ENCODE measurements around the gene CDC25A.

Gene CDC25A

GRCh38 chr3:48129921-48130320 is 58.3 kb downstream of the CDC25A start:
- no CpG with 5 or more reads among the region's 2 CpGs for WGBS (ENCODE audit: extremely low coverage, insufficient coverage, low lambda C conversion rate)
- H3K79me2 ChIP-seq (ENCODE audit: control insufficient read depth, insufficient read depth, low read length) = no peaks in the 10 kb centered on the region
- no peaks in the 10 kb centered on the region for H3K4me1 ChIP-seq (ENCODE audit: control insufficient read depth, low read depth, low read length)
- H3K23ac ChIP-seq (ENCODE audit: low read length) = no peak overlapping the region
- H3K56ac ChIP-seq (ENCODE audit: low read length) = no peak overlapping the region
- H2AK5ac ChIP-seq (ENCODE audit: low read length) = no peak overlapping the region
- no peaks in the 10 kb centered on the region for H3K27me3 ChIP-seq (ENCODE audit: insufficient read depth, low read length, poor library complexity)
- no peak overlapping the region for H2BK120ac ChIP-seq (ENCODE audit: low read depth, low read length)
- no peaks in the 10 kb centered on the region for H3K79me1 ChIP-seq (ENCODE audit: low read length)
- H2BK15ac ChIP-seq (replicated peaks; ENCODE audit: low read depth) = no peak overlapping the region
- no peak overlapping the region for H4K5ac ChIP-seq (ENCODE audit: low read length)
- H3K4me3 ChIP-seq (ENCODE audit: low read length) = no peak overlapping the region
- no peak overlapping the region for H3K4me2 ChIP-seq (ENCODE audit: low read length)
- no peak overlapping the region for H3K9ac ChIP-seq (ENCODE audit: low read length)
- no peak overlapping the region for H3K27ac ChIP-seq (ENCODE audit: low read depth, low read length)
- H3K18ac ChIP-seq (ENCODE audit: low read length) = no peak overlapping the region
- H3K36me3 ChIP-seq (ENCODE audit: control insufficient read depth, insufficient read depth, low read length) = no peaks in the 10 kb centered on the region
- DNase-seq = no peak
- no peak overlapping the region for H4K8ac ChIP-seq (ENCODE audit: low read depth, low read length)
- no peak overlapping the region for H3K4ac ChIP-seq (ENCODE audit: low read depth, low read length)
- no peak overlapping the region for H2BK5ac ChIP-seq (ENCODE audit: low read length)

DNA sequence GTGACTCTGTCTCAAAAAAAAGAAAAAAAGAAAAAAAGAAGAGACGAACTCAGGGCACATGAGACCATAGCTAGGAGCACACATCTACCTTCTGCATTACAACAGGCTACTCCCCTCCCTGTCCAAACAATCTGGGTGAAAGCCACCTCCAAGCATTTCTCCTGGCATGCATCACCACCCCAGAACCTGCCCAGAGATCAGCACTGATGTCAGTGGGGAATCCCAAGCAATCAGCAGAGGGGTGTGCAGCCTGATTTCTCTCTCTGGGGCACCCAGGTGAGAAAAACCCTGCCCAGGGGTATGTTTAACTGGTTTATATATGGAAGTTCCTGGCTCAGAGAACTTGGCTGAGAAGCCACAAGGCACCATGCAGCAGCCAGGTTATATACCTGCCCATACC is 59.4 kb downstream of the CDC25A start:
- WGBS (ENCODE audit: extremely low coverage, insufficient coverage, low lambda C conversion rate) = no CpG with 5 or more reads among the region's 1 CpG
- no peak overlapping the region for H2BK5ac ChIP-seq (ENCODE audit: low read length)
- no peaks in the 10 kb centered on the region for H3K79me1 ChIP-seq (ENCODE audit: low read length)
- no peak overlapping the region for H3K23ac ChIP-seq (ENCODE audit: low read length)
- no peak overlapping the region for H3K56ac ChIP-seq (ENCODE audit: low read length)
- H2BK120ac ChIP-seq (ENCODE audit: low read depth, low read length) = no peak overlapping the region
- no peak overlapping the region for H3K4me3 ChIP-seq (ENCODE audit: low read length)
- no peak overlapping the region for H3K4me2 ChIP-seq (ENCODE audit: low read length)
- no peak overlapping the region for H3K4ac ChIP-seq (ENCODE audit: low read depth, low read length)
- H3K4me1 ChIP-seq (ENCODE audit: control insufficient read depth, low read depth, low read length) = no peaks in the 10 kb centered on the region
- H3K79me2 ChIP-seq (ENCODE audit: control insufficient read depth, insufficient read depth, low read length) = no peaks in the 10 kb centered on the region
- H3K36me3 ChIP-seq (ENCODE audit: control insufficient read depth, insufficient read depth, low read length) = no peaks in the 10 kb centered on the region
- H3K9ac ChIP-seq (ENCODE audit: low read length) = no peak overlapping the region
- no peak overlapping the region for H3K27ac ChIP-seq (ENCODE audit: low read depth, low read length)
- no peak overlapping the region for H2AK5ac ChIP-seq (ENCODE audit: low read length)
- no peaks in the 10 kb centered on the region for H3K27me3 ChIP-seq (ENCODE audit: insufficient read depth, low read length, poor library complexity)
- no peak overlapping the region for H4K5ac ChIP-seq (ENCODE audit: low read length)
- no peak overlapping the region for H4K8ac ChIP-seq (ENCODE audit: low read depth, low read length)
- no peak overlapping the region for H3K18ac ChIP-seq (ENCODE audit: low read length)
- no peak overlapping the region for H2BK15ac ChIP-seq (replicated peaks; ENCODE audit: low read depth)
- no peak for DNase-seq

- no CpG with 5 or more reads among the region's 9 CpGs for WGBS (ENCODE audit: extremely low coverage, insufficient coverage, low lambda C conversion rate)
- Histone ChIP-seq H2BK5ac (ENCODE audit: low read length) (no peak overlapping the region), H3K56ac (ENCODE audit: low read length) (no peak overlapping the region), H2BK15ac (replicated peaks; ENCODE audit: low read depth) (no peak overlapping the region), H3K23ac (ENCODE audit: low read length) (no peak overlapping the region), H3K79me1 (ENCODE audit: low read length) (no peaks in the 10 kb centered on the region), H3K18ac (ENCODE audit: low read length) (no peak overlapping the region), H3K4me2 (ENCODE audit: low read length) (no peak overlapping the region), H3K27me3 (ENCODE audit: insufficient read depth, low read length, poor library complexity) (no peaks in the 10 kb centered on the region), H3K4ac (ENCODE audit: low read depth, low read length) (no peak overlapping the region), H2AK5ac (ENCODE audit: low read length) (no peak overlapping the region), H2BK120ac (ENCODE audit: low read depth, low read length) (no peak overlapping the region), H3K79me2 (ENCODE audit: control insufficient read depth, insufficient read depth, low read length) (no peaks in the 10 kb centered on the region), H3K9ac (ENCODE audit: low read length) (no peak overlapping the region), H3K36me3 (ENCODE audit: control insufficient read depth, insufficient read depth, low read length) (no peaks in the 10 kb centered on the region), H3K4me1 (ENCODE audit: control insufficient read depth, low read depth, low read length) (no peaks in the 10 kb centered on the region), H4K5ac (ENCODE audit: low read length) (no peak overlapping the region), H3K4me3 (ENCODE audit: low read length) (no peak overlapping the region), H4K8ac (ENCODE audit: low read depth, low read length) (no peak overlapping the region), H3K27ac (ENCODE audit: low read depth, low read length) (no peak overlapping the region)
- no peak for DNase-seq
These were observed 62.2 kb downstream of the CDC25A start for GRCh38 chr3:48125886-48126622.

DNA sequence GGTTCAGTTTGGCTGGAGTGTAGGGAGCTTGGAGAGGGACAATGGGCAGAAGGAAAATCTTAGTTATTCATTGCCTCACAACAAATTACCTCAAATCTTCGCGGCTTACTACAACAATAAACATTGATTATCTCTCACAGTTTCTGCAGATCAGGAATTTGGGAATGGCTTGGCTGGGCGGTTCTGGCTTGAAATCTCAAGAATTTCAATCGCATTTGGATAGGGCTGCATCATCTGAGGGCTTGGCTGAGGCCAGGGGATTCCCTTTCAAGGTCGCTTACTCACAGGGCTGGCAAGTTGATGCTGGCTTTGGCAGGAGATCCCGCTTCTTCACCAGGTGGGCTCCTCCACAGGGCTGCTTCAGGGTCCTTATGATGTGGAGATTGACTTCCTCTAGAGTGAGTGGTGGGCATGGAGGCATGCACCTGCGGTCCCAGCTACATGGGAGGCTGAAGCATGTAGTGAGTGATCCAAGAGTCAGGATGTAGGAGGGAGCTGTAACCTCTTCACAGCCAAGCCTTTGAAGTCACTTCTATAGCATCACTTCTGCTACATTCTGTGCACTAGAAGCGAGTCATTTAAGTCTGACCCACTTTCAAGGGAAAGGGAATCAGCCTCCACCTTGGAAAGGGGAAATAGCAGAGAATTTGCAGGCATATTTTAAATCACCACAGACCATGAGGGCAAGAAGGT is 63.1 kb downstream of the CDC25A start:
- H3K23ac ChIP-seq (ENCODE audit: low read length) = no peak overlapping the region
- no peak overlapping the region for H2AK5ac ChIP-seq (ENCODE audit: low read length)
- no peak overlapping the region for H2BK120ac ChIP-seq (ENCODE audit: low read depth, low read length)
- H3K27me3 ChIP-seq (ENCODE audit: insufficient read depth, low read length, poor library complexity) = no peaks in the 10 kb centered on the region
- H3K4me3 ChIP-seq (ENCODE audit: low read length) = no peak overlapping the region
- H3K56ac ChIP-seq (ENCODE audit: low read length) = no peak overlapping the region
- no CpG with 5 or more reads among the region's 8 CpGs for WGBS (ENCODE audit: extremely low coverage, insufficient coverage, low lambda C conversion rate)
- H3K18ac ChIP-seq (ENCODE audit: low read length) = no peak overlapping the region
- no peaks in the 10 kb centered on the region for H3K79me2 ChIP-seq (ENCODE audit: control insufficient read depth, insufficient read depth, low read length)
- no peaks in the 10 kb centered on the region for H3K36me3 ChIP-seq (ENCODE audit: control insufficient read depth, insufficient read depth, low read length)
- H3K4ac ChIP-seq (ENCODE audit: low read depth, low read length) = no peak overlapping the region
- peaks cover 2% of the 10 kb centered on the region for H3K4me1 ChIP-seq (ENCODE audit: control insufficient read depth, low read depth, low read length)
- H3K4me2 ChIP-seq (ENCODE audit: low read length) = no peak overlapping the region
- H4K5ac ChIP-seq (ENCODE audit: low read length) = no peak overlapping the region
- no peaks in the 10 kb centered on the region for H3K79me1 ChIP-seq (ENCODE audit: low read length)
- H3K27ac ChIP-seq (ENCODE audit: low read depth, low read length) = no peak overlapping the region
- no peak overlapping the region for H2BK15ac ChIP-seq (replicated peaks; ENCODE audit: low read depth)
- H4K8ac ChIP-seq (ENCODE audit: low read depth, low read length) = no peak overlapping the region
- H3K9ac ChIP-seq (ENCODE audit: low read length) = no peak overlapping the region
- no peak overlapping the region for H2BK5ac ChIP-seq (ENCODE audit: low read length)
- DNase-seq = peak; percentile 90

- H4K5ac ChIP-seq (ENCODE audit: low read length) = no peak overlapping the region
- H3K18ac ChIP-seq (ENCODE audit: low read length) = no peak overlapping the region
- no peak overlapping the region for H2BK120ac ChIP-seq (ENCODE audit: low read depth, low read length)
- no peaks in the 10 kb centered on the region for H3K79me1 ChIP-seq (ENCODE audit: low read length)
- no peak overlapping the region for H3K27ac ChIP-seq (ENCODE audit: low read depth, low read length)
- no peak overlapping the region for H2BK5ac ChIP-seq (ENCODE audit: low read length)
- H4K8ac ChIP-seq (ENCODE audit: low read depth, low read length) = no peak overlapping the region
- WGBS (ENCODE audit: extremely low coverage, insufficient coverage, low lambda C conversion rate) = no CpG with 5 or more reads among the region's 6 CpGs
- no peak overlapping the region for H3K23ac ChIP-seq (ENCODE audit: low read length)
- peaks cover 2% of the 10 kb centered on the region for H3K4me1 ChIP-seq (ENCODE audit: control insufficient read depth, low read depth, low read length)
- no peak overlapping the region for H3K56ac ChIP-seq (ENCODE audit: low read length)
- H3K4ac ChIP-seq (ENCODE audit: low read depth, low read length) = no peak overlapping the region
- H3K27me3 ChIP-seq (ENCODE audit: insufficient read depth, low read length, poor library complexity) = no peaks in the 10 kb centered on the region
- no peaks in the 10 kb centered on the region for H3K36me3 ChIP-seq (ENCODE audit: control insufficient read depth, insufficient read depth, low read length)
- H2AK5ac ChIP-seq (ENCODE audit: low read length) = no peak overlapping the region
- no peak overlapping the region for H2BK15ac ChIP-seq (replicated peaks; ENCODE audit: low read depth)
- H3K4me3 ChIP-seq (ENCODE audit: low read length) = no peak overlapping the region
- DNase-seq = no peak
- no peaks in the 10 kb centered on the region for H3K79me2 ChIP-seq (ENCODE audit: control insufficient read depth, insufficient read depth, low read length)
- no peak overlapping the region for H3K9ac ChIP-seq (ENCODE audit: low read length)
- no peak overlapping the region for H3K4me2 ChIP-seq (ENCODE audit: low read length)
These were observed 64.9 kb downstream of the CDC25A start for GRCh38 chr3:48123346-48123745.
